OCI-LY1 (cell line): ENCODE data around the gene PPIF.

Experiments used
- H2AFZ ChIP-seq: fragments of 200-600 bp; sonication (generic), shearing (Covaris generic); 2 replicates; pipeline ENCODE4 v1.6.0; 2014; ENCODE audit warnings: antibody characterized with exemption, mild to moderate bottlenecking, low read length
- H3F3A ChIP-seq: fragments of 200-600 bp; sonication (generic), shearing (Covaris generic); 2 replicates; pipeline ENCODE4 v1.6.0; 2014; ENCODE audit warnings: mild to moderate bottlenecking, antibody characterized with exemption, low read length, moderate library complexity; ENCODE audit not compliant: insufficient read depth
- H3K27ac ChIP-seq: fragments of 200-600 bp; sonication (generic); 2 replicates; pipeline ENCODE4 v1.5.1; 2014; ENCODE audit warnings: low read length, mixed run types, mild to moderate bottlenecking, low read depth; ENCODE audit not compliant: poor library complexity, severe bottlenecking
- H3K27me3 ChIP-seq: fragments of 200-600 bp; sonication (generic); 2 replicates; pipeline ENCODE4 v1.6.0; 2014; ENCODE audit warnings: antibody characterized with exemption, mild to moderate bottlenecking, low read length, moderate library complexity; ENCODE audit not compliant: insufficient read depth
- H3K36me3 ChIP-seq: fragments of 200-600 bp; sonication (generic); 2 replicates; pipeline ENCODE4 v1.6.1; 2014; ENCODE audit warnings: mild to moderate bottlenecking, antibody characterized with exemption, low read length, moderate library complexity, mixed read lengths; ENCODE audit not compliant: insufficient read depth
- H3K4me1 ChIP-seq: fragments of 200-600 bp; sonication (generic); 2 replicates; pipeline ENCODE4 v1.5.1; 2014; ENCODE audit warnings: mild to moderate bottlenecking, low read length, moderate library complexity; ENCODE audit not compliant: insufficient read depth, severe bottlenecking
- H3K4me2 ChIP-seq: fragments of 200-600 bp; sonication (generic), shearing (Covaris generic); 2 replicates; pipeline ENCODE4 v1.6.1; 2014; ENCODE audit warnings: low read length
- H3K4me3 ChIP-seq: fragments of 200-600 bp; sonication (generic); 2 replicates; pipeline ENCODE4 v1.5.1; 2014; ENCODE audit warnings: low read length, low read depth, mild to moderate bottlenecking, mixed read lengths; ENCODE audit not compliant: poor library complexity, severe bottlenecking
- H3K79me2 ChIP-seq: fragments of 200-600 bp; shearing (Covaris generic); 2 replicates; pipeline ENCODE4 v1.6.1; 2016; ENCODE audit warnings: mixed run types, low read length, mixed read lengths; ENCODE audit not compliant: insufficient read depth
- H3K9ac ChIP-seq: fragments of 200-600 bp; sonication (generic), shearing (Covaris generic); 2 replicates; pipeline ENCODE4 v1.6.1; 2014; ENCODE audit warnings: mild to moderate bottlenecking, low read length, mixed read lengths
- H3K9me2 ChIP-seq: fragments of 200-600 bp; sonication (generic), shearing (Covaris generic); 2 replicates; pipeline ENCODE4 v1.6.1; 2014; ENCODE audit warnings: low read depth, mild to moderate bottlenecking, low read length, mixed read lengths
- H3K9me3 ChIP-seq: fragments of 200-600 bp; shearing (Covaris generic); 2 replicates; pipeline ENCODE4 v1.6.1; 2014; ENCODE audit warnings: low read length, mixed read lengths
- H4K20me1 ChIP-seq: fragments of 200-600 bp; sonication (generic), shearing (Covaris generic); 2 replicates; pipeline ENCODE4 v1.6.0; 2016; ENCODE audit warnings: mild to moderate bottlenecking, low read length; ENCODE audit not compliant: insufficient read depth
- EZH2 ChIP-seq: fragments of 200-600 bp; sonication (generic), shearing (Covaris generic); IDR thresholded peaks from 2 replicates; pipeline ENCODE4 v1.8.0; 2017; ENCODE audit warnings: borderline replicate concordance, mixed run types, mild to moderate bottlenecking, antibody characterized with exemption, low read length, moderate library complexity, mixed read lengths
- TF ChIP-seq, protein P1 (sequence below): fragments of 200-600 bp; sonication (generic), shearing (Covaris generic); IDR thresholded peaks from 2 replicates; pipeline ENCODE4 v1.5.1; 2017; ENCODE audit warnings: mild to moderate bottlenecking, antibody characterized with exemption, low read length, moderate library complexity, mixed read lengths

Gene PPIF

DNA sequence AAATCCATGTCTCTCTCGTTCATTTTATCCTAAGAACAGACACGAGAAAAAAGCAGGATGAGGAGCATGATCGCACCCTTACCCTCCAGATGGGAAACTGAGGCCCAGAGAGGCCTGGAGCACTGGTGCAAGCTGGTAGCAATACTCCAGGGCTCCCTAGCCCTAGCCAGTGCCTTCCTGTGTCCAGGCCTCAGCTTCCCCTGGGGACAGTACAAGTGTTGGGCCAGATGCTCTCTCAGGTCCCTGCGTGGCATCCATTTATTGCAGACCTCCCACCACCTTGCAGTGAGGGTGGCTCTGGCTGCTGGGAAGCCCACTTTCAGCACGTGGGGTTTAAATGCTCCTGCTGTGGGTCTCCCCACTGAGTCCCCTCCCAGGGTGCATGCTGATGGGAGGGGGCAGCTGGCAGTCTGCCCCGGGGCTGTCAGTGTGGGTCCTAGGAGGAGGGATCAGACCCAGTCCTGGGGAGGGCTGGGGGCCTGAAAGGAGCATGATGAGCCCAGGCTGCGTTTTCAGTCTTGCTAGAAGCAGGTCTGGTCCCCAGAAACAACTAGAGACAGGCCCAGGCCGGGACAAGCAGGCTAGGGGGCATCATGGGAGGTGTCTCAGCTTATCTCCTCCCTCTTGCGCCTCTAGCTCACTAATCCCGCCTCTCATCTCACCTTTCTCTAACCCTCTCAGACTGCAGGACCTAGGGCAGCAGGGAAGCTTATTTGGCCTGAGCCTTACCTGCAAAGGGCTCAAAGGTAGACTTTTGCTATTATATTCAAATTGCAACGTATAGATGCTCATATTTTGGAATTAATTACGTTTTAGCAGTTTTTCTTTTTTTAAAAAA lies 662 bp upstream of the PPIF start:
- Histone ChIP-seq H2AFZ (no peak overlapping the region), H3K9me3 (no peaks in the 10 kb centered on the region), H3K27ac (peak overlapping the region; percentile 62), H4K20me1 (no peaks in the 10 kb centered on the region), H3K4me2 (peak overlapping the region; percentile 52), H3K9me2 (no peaks in the 10 kb centered on the region), H3F3A (no peaks in the 10 kb centered on the region), H3K79me2 (peaks cover 11% of the 10 kb centered on the region), H3K36me3 (peaks cover 34% of the 10 kb centered on the region), H3K4me3 (peak overlapping the region; percentile 97), H3K9ac (peak overlapping the region; percentile 48; the same call in 1 of the 2 replicates), H3K27me3 (no peaks in the 10 kb centered on the region), H3K4me1 (peaks cover 24% of the 10 kb centered on the region)
- TF ChIP-seq, protein P1, sequence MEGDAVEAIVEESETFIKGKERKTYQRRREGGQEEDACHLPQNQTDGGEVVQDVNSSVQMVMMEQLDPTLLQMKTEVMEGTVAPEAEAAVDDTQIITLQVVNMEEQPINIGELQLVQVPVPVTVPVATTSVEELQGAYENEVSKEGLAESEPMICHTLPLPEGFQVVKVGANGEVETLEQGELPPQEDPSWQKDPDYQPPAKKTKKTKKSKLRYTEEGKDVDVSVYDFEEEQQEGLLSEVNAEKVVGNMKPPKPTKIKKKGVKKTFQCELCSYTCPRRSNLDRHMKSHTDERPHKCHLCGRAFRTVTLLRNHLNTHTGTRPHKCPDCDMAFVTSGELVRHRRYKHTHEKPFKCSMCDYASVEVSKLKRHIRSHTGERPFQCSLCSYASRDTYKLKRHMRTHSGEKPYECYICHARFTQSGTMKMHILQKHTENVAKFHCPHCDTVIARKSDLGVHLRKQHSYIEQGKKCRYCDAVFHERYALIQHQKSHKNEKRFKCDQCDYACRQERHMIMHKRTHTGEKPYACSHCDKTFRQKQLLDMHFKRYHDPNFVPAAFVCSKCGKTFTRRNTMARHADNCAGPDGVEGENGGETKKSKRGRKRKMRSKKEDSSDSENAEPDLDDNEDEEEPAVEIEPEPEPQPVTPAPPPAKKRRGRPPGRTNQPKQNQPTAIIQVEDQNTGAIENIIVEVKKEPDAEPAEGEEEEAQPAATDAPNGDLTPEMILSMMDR: no peak
- no peak for TF ChIP-seq EZH2

DNA sequence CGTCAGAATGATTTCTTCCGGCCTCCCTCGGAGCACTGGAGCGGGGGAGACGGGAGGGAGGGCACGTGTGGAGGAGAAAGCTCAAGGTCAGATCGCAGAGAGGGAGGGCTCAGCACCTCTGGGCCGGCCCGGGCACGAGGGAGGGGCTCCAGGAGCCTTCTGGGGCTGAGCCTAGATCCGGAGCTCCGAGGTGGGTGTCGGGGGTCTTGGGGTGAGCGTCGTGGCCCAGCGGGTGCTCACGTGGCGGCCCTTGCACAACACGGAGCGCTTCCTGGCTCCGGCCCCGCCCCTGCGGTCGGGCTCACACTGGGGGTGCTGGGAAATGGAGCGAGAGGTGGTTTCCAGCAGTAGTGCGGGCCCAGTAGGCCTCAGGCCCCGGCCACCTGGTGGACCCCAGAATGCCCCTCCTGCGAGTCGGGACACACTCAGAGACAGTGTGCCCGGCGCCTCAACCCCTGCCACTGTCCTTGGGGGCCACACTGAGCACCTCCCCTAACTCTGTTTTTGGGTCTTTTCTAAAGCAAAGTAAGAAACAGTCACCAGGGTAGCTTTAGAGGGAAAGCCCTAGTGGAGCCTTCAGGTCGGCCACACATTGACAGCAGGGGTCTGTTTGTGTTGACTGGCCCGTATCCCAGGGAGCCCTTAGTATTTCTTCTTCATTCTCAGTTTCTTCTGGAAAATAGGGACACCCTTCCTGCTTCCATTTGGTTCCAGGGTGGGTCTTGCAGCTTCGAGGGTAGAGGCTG lies 798 bp downstream of the PPIF start:
- H3F3A ChIP-seq: no peaks in the 10 kb centered on the region
- peaks cover 24% of the 10 kb centered on the region for H3K4me1 ChIP-seq
- H3K79me2 ChIP-seq: peaks cover 11% of the 10 kb centered on the region
- peak overlapping the region; percentile 97 for H3K4me3 ChIP-seq
- no peaks in the 10 kb centered on the region for H3K27me3 ChIP-seq
- peaks cover 48% of the 10 kb centered on the region for H3K36me3 ChIP-seq
- no peaks in the 10 kb centered on the region for H4K20me1 ChIP-seq
- H3K9me3 ChIP-seq: no peaks in the 10 kb centered on the region
- TF ChIP-seq, protein P1: no peak
- TF ChIP-seq EZH2: no peak
- peak overlapping the region; percentile 60 for H3K27ac ChIP-seq
- H2AFZ ChIP-seq: no peak overlapping the region
- H3K9ac ChIP-seq: peak overlapping the region; percentile 99
- peak overlapping the region; percentile 90 for H3K4me2 ChIP-seq
- no peaks in the 10 kb centered on the region for H3K9me2 ChIP-seq

DNA sequence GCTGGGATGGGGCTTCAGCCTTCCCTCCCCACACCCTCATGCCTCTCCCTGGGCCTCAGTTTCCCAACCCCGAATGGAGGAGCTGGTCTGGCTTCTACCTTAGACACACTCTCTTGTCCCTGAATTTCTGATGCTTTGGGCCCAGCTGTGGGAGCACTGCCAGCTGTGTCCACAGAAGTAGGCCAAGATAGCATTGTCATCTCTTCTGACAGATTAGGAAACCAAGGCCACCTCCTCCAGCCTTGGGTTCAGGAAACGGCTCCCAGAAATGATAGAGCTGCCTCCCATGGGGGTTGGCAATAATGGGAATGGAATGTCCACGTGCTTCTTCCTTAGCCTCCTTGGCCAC lies 1.3 kb downstream of the PPIF start:
- peaks cover 11% of the 10 kb centered on the region for H3K79me2 ChIP-seq
- peak overlapping the region; percentile 97 for H3K4me3 ChIP-seq
- no peaks in the 10 kb centered on the region for H3K27me3 ChIP-seq
- peak overlapping the region; percentile 90 for H3K4me2 ChIP-seq
- no peaks in the 10 kb centered on the region for H4K20me1 ChIP-seq
- no peak overlapping the region for H2AFZ ChIP-seq
- H3K36me3 ChIP-seq: peaks cover 54% of the 10 kb centered on the region
- no peaks in the 10 kb centered on the region for H3F3A ChIP-seq
- H3K9me3 ChIP-seq: no peaks in the 10 kb centered on the region
- H3K9ac ChIP-seq: peak overlapping the region; percentile 99
- peak overlapping the region; percentile 60 for H3K27ac ChIP-seq
- H3K9me2 ChIP-seq: no peaks in the 10 kb centered on the region
- H3K4me1 ChIP-seq: peaks cover 24% of the 10 kb centered on the region
- no peak for TF ChIP-seq EZH2
